ENCODE results near the gene PRDX2. TPM values are rescaled to one million over a fixed set of nuclear protein-coding genes. Genes with fewer than 3 reads are reported as not detected.

Gene PRDX2
- total RNA-seq, 1 donor from 2014 or later, result 250 TPM

DNA sequence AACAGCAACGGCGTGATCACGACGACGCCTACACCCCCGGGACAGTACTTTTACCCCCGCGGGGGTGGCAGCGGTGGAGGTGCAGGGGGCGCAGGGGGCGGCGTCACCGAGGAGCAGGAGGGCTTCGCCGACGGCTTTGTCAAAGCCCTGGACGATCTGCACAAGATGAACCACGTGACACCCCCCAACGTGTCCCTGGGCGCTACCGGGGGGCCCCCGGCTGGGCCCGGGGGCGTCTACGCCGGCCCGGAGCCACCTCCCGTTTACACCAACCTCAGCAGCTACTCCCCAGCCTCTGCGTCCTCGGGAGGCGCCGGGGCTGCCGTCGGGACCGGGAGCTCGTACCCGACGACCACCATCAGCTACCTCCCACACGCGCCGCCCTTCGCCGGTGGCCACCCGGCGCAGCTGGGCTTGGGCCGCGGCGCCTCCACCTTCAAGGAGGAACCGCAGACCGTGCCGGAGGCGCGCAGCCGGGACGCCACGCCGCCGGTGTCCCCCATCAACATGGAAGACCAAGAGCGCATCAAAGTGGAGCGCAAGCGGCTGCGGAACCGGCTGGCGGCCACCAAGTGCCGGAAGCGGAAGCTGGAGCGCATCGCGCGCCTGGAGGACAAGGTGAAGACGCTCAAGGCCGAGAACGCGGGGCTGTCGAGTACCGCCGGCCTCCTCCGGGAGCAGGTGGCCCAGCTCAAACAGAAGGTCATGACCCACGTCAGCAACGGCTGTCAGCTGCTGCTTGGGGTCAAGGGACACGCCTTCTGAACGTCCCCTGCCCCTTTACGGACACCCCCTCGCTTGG is 9.3 kb downstream of the PRDX2 start:
- no peak for DNase-seq (ENCODE audit: low read depth, low spot score)

DNA sequence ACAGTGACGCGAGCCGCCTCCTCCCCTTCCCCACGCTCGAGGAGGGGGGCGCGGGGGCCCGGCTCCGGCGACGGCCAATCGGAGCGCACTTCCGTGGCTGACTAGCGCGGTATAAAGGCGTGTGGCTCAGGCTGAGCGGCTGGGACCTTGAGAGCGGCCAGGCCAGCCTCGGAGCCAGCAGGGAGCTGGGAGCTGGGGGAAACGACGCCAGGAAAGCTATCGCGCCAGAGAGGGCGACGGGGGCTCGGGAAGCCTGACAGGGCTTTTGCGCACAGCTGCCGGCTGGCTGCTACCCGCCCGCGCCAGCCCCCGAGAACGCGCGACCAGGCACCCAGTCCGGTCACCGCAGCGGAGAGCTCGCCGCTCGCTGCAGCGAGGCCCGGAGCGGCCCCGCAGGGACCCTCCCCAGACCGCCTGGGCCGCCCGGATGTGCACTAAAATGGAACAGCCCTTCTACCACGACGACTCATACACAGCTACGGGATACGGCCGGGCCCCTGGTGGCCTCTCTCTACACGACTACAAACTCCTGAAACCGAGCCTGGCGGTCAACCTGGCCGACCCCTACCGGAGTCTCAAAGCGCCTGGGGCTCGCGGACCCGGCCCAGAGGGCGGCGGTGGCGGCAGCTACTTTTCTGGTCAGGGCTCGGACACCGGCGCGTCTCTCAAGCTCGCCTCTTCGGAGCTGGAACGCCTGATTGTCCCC is 10.1 kb downstream of the PRDX2 start, which contains the start of gene JUNB:
Gene JUNB (plus strand): TSS at position 142 of the 706 bp plus-strand sequence. CDS start 286 bp downstream, at position 428.
- DNase-seq (ENCODE audit: low read depth, low spot score), result peak; percentile 89

DNA sequence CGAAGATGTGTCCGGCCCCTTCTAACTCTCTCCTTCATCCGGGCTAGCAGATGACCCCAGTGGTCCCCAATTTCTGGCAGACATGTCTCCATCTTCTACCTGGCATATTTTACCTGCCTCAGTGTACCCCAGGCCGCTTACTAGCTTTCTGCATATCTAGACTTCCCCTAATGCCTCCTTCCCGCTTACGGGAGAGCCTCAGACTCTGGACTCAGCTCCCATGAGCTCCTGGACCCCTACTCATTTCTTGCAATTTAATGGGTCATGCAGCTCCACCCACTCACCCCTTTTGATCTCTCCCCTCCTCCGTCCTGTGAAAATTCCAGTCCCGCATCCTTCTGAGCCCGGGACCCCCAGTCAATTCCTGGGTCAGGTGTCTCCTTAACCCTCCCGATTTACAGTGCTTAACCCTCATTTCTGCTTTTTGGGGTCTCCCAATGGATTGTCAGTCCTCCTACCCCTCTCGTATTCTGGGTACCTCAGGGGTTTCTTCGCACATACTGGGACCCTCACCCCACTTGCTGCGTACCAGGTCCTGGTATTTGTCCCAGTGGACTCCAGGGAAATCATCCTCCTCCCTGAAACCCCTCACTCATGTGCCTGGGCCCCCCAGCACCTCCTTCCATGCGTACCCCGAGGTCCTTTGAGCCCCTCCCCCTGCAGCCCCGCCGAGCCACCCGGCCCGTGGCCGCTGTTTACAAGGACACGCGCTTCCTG is 10.8 kb downstream of the PRDX2 start:
- DNase-seq (ENCODE audit: low read depth, low spot score), result no peak

DNA sequence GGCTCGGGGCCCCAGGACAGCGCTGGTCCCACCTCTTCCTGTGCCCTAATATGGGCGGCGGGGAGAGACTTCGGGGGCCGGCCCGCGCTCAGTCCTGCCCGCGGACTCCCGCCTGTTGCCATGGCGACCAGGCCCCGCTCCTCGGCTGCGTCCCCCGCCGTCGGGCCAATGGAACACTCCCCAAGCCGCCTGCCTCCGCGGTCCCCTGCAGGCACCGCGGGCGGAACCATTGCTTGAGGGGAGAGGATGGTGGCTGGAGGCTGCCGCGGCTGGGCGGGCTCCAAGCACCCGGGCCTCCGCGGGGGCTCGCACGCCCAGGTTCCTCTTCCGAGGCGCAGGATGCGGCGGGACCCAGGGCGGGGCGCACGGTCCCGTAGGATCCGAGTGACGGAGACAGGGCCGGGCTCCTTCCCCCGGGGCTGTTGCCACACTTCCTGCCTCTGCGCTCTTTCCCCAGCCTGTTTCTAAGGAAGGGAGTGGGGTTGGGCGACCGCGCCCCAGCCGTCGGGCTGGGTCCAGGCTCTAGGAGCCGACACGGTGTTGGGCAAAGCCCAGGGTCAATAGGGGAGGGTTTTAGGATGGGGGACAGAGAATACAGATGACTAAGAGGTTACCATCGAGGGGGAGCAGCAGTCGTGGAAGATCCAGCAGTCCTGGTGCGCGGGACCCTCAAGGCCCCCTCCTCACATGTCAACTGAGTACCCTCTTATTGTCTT is 11.5 kb downstream of the PRDX2 start:
- peak; percentile 74 for DNase-seq (ENCODE audit: low read depth, low spot score)

DNA sequence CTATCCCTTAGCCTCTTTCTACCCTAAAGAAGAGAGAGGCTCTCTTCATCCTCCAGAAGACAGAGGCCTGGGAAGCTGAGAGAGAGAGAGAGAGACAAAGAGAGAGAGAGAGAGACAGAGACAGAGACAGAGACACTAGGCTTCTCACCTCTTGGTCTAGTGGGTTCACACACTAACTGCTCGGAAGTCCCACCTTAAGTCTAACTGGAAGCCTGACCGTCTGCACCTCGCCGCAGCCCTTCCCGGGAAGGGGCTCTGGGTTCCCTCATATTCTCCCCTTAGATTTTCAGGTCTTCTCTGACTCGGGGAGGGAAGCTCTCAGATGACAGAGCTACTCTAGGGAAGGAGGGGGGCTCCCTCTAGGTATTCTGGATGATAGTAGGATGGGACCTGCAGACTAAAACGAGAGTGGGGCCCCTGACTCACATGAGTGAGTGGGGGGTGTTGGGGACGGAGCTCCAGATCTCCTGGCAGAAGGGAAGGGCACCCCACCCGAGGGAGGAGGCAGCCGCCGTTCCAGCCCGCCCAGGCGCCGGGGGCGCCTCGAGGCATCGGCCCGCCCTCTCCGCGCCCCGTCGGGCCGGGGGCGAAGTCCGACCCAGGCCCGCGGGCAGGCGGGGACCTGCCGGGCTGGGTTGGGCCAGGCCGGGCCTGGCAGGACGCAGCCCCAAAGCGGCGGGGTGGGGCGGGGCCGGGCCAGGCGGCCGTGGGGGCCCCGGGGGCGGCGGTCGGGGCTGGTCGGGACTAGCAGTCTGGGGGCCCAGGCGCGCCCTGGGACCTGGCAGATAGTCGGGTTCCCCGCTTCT is 12.3 kb downstream of the PRDX2 start:
- DNase-seq (ENCODE audit: low read depth, low spot score), result no peak

DNA sequence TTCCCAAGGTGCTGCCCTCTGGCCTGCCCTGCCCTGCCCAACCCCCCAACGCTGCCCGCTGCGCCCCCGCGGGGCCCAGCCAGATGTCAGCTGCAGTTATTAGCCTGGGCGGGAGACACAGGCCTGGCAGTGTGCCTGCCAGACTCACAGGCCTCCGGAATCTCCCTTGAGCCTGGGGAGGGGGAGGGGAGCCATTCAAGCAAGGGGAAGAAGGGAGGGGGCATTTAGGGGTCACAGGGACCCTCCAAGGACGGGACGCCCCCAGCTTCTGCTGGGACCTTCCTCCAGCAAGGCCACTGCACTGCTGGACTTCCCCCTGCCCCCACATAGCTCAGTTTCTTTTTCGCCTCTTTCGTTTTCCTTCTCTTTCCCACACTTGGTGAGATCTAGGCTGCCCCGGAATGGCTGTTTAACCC is 12.9 kb downstream of the PRDX2 start:
- DNase-seq (ENCODE audit: low read depth, low spot score), result no peak

DNA sequence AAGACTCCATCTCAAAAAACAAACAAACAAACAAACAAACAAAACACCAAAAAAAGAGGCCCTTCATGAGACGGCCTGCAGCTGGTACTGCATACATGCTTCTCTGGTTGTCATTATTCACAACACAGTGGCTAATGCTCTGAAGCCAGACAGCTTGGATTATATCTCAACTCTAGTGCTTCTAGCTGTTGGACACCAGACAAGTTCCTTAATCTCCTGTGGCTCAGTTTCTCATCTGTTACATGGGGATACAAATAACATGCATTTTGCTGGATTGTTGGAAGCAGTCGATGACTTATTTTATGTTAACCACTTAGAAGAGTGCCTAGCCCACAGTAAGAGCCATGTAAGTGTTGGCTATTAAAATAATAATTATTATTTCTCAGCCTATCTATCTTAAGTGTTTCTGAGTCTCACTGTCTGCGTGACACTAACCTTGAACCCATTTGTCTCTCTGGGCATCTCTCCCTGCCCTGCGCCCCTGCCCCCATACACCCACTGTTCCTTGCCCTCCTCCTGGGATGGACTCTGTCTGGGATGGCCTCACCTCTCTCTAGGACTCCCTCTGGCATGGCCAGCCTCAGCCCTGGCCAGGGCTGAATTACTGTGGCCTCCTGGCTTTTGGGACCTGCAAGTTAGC is 13.4 kb downstream of the PRDX2 start:
- no peak for DNase-seq (ENCODE audit: low read depth, low spot score)

DNA sequence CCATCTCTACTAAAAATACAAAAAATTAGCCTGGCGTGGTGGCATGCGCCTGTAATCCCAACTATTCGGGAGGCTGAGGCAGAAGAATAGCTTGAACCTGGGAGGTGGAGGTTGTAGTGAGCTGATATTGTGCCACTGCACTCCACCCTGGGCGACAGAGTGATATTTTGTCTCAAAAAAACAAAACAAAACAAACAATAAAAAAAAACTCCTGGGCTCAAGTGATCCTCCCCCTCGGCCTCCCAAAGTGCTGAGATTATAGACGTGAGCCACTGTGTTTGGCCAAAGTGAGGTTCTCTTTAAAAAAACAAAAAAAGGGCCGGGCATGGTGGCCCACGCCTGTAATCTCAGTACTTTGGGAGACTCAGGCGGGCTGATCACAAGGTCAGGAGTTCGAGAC is 14.1 kb downstream of the PRDX2 start:
- no peak for DNase-seq (ENCODE audit: low read depth, low spot score)

DNA sequence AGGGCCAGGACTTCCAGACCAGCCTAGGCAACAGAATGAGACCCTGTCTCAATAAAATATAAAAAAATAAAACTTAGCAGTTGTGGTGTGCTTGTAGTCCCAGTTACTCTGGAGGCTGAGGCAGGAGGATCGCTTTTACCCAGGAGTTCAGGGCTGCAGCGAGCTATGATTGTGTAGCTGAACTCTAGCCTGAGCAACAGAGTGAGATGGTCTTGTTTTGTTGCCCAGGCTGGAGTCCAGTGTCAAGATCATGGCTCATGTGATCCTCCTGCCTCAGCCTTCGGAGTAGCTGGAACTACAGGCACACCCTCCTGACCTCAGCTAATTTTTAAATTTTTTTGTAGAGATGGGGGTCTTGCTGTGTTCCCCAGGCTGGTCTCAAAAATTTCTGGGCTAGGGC is 14.6 kb downstream of the PRDX2 start:
- no peak for DNase-seq (ENCODE audit: low read depth, low spot score)

DNA sequence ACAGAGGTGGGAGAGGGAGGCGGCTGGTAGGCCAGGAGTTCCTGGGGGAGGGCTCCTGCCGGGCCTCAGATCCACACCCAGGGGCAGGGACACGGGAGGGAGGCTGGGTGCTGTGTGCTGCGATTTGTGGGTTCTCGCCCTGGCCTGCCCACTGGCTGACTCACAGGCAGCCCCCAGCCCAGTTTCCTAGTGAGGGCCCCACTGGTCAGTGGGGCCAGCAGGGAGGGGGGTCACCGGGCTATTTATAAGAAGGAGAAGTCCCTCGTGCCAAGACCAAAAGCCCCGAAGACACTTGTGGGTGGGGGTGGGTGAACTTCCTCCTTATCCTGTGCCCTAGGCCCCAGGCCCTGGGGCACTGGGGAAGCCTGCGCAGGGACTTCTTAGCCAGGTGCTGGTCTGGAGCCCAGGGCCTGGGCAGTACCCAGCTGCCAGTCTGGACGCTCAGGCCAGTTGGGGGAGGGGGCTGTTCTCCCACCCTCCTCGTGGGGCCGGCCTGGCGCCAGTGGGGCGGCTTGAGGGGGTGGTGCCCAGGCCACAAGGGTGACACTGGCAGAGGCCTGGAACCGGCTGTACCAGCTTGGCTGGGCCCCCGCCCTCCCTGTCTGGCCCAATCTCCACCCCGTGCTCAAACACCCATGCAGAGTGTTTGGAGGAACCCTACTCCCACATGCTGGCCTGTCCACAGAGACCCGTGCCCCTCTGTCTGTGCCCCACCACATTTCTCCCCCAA is 15.3 kb downstream of the PRDX2 start:
- DNase-seq (ENCODE audit: low read depth, low spot score), result no peak

DNA sequence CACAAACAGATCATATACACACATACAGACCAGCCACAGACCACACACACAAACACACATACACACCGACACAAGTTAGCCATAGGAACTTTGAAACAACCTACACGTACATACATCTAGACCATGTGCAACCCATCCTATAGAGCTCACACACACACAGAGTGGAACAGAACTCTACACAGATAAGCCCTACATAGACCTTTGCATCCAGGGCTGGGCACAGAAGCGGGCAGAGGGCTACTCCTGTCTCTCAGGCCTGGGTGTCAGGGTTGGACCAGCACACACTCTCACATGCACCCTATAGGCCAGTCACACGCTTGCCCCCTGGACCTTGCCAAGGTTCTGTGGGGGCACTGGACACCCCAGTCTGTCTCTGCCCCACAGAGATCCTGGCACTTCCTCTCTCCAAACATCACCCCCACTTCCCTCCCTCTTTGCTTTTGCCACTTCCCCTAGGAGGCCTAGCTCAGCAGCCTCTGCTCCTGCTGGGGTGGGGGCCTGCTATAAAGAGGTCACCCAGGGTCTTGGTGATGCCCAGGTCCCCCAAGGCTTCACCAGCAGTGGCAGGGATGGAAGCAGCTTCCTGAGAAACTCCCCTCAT is 16.1 kb downstream of the PRDX2 start:
- no peak for DNase-seq (ENCODE audit: low read depth, low spot score)

DNA sequence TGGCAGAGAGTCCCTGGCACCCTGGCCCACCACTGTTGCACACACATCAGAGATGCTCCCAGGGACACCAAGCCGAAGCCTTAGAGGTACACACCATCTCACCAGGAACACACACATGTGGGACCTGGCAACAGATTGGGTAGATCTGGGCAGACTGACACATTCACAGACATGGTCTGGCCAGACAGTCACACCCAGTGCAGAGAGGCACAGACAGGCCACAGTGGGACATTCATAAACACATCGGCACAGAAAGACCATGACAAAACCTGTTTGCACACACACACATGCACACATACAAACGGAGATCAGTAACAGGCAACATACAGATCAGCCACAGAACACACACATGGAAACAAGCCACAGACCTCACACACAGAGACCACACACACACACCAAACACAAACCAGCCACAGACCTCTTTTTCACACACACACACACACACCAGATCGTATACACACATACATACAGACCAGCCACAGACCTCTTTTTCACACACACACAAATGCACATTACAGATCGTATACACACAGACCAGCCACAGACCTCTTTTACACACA is 16.6 kb downstream of the PRDX2 start:
- no peak for DNase-seq (ENCODE audit: low read depth, low spot score)

DNA sequence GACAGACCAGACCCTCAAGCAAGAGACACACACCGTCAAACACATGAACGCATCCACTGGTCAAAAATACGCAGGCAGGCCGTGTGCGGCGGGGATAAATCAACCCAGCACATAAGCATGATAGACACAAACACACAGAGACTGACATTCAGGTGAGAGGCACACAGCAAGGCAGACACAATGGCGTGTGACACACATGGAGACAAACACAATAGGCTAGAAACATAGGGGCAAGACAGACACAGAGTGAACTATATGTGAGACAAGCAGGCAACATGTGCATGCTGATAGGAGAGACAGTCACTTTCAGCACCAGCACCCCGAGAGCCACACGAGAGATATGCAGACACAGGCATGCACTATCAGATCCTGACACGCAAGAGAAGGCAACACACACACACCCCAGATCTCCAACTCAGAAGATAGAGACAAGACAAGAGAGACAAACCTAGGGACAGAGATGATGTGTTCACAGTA is 17.2 kb downstream of the PRDX2 start:
- no peak for DNase-seq (ENCODE audit: low read depth, low spot score)

DNA sequence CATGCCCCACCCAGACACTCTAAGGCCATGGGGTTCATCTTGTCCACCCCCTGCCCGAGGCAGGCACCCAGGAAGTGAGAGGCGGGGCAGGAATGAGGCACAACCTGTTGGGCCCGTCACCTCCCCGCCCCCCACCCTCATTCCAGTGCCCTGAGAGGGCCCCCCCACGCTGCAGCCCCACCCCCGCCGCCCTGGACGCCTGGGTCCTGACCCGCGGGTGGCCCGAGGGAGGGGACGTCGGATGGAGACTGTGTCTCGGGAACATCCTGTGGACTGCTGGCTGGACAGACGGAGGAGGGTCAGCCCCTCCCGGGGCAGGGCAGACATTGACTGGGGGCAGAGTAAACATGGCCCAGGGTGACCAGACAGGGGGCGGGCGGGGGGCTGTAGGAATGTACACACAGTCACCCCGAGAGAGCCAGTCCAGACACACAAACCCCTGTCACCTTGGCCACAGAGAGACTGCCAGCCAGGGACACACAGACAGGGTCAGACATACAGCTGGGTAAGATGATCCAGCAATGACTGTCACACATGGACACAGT is 17.7 kb downstream of the PRDX2 start:
- no peak for DNase-seq (ENCODE audit: low read depth, low spot score)

DNA sequence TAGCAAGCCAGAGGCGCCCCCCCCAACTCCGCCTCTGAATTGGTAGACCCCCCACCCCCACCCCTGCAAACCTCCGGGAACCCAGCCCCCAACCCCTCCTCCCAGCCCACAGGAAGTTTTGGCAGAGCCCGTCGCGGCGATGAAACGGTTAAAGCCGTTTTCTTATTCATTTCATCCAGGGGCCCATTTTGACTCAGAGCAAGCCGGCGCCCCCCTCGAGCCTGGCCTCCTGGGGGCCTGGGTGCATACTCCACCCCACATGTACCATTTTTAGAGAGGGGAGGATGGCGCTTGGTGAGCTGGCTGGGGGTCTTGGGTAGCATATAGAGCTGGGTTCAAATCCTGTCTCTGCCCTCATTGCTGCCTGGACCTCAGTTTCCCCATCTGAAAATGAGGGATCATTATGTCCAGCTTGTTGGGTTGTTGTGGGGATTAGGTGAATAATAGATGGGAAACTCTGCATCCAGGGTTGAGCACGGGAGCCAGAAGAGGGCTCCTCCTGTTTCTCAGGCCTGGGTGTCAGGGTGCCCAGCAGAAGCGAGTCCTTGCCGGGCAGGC is 18.2 kb downstream of the PRDX2 start:
- no peak for DNase-seq (ENCODE audit: low read depth, low spot score)

DNA sequence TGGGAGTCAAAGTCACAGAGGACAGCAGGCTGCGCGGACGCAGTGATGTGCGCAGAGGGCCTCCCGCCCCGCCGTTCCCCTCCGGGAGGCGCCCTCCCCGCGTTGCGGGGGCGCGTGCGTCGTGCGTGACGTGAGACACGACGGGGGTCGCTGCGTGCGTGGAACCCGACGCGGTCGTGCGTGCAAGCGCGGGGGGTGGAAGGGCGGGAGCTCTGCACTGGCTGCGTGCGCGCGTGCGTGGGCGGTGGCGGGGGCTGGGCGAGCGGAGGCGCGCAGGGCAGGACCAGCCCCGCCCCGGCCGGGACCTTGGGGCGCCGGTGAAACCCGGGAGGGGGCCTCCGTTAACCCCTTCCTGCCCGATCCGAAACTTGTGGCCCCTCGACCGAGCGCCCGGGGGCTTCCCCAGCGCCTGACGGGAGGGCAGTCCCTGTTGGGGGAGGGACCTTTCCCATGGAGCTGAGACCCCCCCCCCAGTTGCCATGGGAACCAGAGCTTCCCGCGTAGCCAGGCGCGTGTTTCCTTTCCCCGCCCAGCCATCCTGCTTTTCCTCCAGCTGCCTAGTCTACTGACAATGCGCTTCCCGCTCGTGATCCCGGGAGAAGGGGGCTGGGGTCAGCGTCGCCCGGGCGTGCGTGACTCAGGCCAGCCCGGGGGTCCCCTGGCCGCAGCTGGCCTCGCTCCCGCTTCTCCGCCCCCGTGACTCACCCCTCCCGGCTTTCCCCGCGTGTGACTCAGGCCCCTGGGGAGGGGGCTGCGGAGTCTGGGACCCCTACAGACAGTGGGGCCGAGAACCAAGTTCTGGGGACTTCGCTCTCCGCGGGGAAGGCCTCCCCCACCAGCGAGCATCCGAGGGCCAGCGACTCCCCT is 18.9 kb downstream of the PRDX2 start:
- DNase-seq (ENCODE audit: low read depth, low spot score), result peak; percentile 84

DNA sequence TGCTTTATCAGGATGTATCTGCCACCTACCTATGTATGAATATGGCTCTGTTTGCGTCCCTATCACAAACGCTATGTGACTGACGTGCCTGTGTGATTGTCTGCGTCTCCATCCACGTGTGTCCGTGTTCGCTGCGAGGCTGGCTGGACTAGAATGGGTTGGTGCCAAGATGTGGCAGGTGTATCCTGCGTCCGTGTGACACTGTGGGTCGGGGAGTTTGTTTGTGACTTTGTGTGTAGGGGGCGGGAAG is 19.5 kb downstream of the PRDX2 start:
- no peak for DNase-seq (ENCODE audit: low read depth, low spot score)
